ENCODE results near the gene GLUL. TPM values are rescaled to one million over a fixed set of nuclear protein-coding genes. Genes with fewer than 3 reads are reported as not detected.

Gene GLUL
- total RNA-seq, 1 donor from 2014 or later: 175 TPM

DNA sequence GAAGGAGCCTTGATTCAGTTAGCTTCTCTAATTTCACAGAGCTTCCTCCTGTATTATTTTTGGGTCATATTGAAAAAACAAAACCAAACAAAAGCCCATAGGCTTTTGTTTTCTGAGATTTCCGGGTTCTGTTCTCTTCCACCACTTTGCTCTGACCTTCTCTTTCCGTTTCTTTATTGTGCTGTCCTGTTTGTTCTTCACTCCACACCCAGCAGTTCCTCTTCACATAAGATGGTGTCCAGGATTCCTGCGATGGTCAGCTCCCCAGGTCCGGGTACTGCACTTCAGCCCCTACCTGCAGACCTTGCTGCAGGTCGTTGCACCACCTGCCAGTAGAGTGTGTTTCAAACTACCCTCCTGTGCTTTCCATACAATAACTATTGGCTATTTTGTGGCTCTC, 44.6 kb downstream of the GLUL start:
- H3K27me3 ChIP-seq (ENCODE audit: control insufficient read depth, insufficient read depth, low read length): no peaks in the 10 kb centered on the region
- H3K36me3 ChIP-seq (ENCODE audit: control insufficient read depth, insufficient read depth, low read length): no peaks in the 10 kb centered on the region
- DNase-seq (ENCODE audit: low read depth): no peak
- no peak overlapping the region for H3K4me3 ChIP-seq (ENCODE audit: low read depth, low read length)
- TF ChIP-seq, protein P1, sequence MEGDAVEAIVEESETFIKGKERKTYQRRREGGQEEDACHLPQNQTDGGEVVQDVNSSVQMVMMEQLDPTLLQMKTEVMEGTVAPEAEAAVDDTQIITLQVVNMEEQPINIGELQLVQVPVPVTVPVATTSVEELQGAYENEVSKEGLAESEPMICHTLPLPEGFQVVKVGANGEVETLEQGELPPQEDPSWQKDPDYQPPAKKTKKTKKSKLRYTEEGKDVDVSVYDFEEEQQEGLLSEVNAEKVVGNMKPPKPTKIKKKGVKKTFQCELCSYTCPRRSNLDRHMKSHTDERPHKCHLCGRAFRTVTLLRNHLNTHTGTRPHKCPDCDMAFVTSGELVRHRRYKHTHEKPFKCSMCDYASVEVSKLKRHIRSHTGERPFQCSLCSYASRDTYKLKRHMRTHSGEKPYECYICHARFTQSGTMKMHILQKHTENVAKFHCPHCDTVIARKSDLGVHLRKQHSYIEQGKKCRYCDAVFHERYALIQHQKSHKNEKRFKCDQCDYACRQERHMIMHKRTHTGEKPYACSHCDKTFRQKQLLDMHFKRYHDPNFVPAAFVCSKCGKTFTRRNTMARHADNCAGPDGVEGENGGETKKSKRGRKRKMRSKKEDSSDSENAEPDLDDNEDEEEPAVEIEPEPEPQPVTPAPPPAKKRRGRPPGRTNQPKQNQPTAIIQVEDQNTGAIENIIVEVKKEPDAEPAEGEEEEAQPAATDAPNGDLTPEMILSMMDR (IDR thresholded peaks at IDR 0.05; ENCODE audit: insufficient read depth, low read length, poor library complexity, severe bottlenecking): no peak

DNA sequence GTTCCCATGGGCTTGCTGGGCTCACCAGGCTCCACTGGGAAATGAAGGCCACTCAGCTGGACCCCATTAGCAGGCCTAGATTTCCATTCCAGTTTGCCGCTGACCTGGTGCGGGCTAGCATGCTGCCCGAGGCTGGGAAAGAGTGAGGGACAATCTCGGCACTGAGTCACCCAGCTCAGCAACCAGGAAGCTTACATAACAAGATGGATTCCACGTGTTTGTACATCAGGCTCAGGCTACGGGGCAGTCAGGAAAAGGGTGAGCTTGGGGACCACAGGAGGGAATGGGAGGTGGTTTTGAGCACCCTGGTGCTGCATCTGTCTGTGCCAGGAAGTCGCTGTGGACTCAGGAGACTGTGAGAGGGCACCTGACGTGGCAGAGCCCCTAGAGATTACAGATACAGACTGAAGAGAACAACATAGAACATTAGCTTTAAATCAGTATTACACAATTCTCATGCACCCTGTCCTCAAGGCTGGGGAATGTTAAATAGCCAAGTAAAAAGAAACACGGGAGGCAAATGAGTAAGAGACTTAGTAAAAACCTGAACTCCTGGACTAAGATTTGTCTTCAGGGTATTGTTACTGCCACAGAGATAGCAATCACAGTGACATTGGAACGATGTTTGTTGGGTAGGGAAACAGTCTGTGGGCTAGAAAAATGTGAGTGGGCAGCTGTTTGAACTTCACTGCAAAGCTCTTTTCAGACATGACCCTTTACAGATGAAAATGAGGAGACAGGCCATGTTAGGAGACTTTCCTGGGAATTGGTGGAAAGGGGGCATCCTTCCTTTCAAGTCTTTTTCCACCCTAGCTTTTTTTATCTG, 51.1 kb downstream of the GLUL start:
- H3K27me3 ChIP-seq (ENCODE audit: control insufficient read depth, insufficient read depth, low read length): no peaks in the 10 kb centered on the region
- no peak overlapping the region for H3K4me3 ChIP-seq (ENCODE audit: low read depth, low read length)
- DNase-seq (ENCODE audit: low read depth): no peak
- TF ChIP-seq, protein P1 (IDR thresholded peaks at IDR 0.05; ENCODE audit: insufficient read depth, low read length, poor library complexity, severe bottlenecking): no peak
- H3K36me3 ChIP-seq (ENCODE audit: control insufficient read depth, insufficient read depth, low read length): no peaks in the 10 kb centered on the region

DNA sequence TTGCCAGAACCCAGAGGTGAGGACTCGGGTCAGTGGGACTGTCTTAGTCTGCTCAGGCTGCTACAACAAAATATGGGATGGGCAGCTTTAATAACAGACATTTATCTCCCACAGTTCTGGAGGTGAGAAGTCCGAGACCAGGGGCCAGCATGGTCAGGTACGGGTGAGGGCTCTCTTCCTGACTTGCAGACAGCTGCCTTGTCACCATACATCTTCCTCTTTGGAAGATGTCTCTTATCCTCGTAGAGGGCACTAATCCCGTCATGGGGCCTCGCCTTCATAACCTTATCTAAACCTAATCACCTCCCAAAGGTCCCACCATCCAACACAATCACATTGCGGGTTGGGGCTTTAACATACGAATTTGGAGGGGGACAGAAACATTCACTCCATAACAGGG, 51.9 kb downstream of the GLUL start:
- TF ChIP-seq, protein P1 (IDR thresholded peaks at IDR 0.05; ENCODE audit: insufficient read depth, low read length, poor library complexity, severe bottlenecking): no peak
- DNase-seq (ENCODE audit: low read depth): no peak
- H3K36me3 ChIP-seq (ENCODE audit: control insufficient read depth, insufficient read depth, low read length): no peaks in the 10 kb centered on the region
- H3K4me3 ChIP-seq (ENCODE audit: low read depth, low read length): no peak overlapping the region
- H3K27me3 ChIP-seq (ENCODE audit: control insufficient read depth, insufficient read depth, low read length): peaks cover 2% of the 10 kb centered on the region

DNA sequence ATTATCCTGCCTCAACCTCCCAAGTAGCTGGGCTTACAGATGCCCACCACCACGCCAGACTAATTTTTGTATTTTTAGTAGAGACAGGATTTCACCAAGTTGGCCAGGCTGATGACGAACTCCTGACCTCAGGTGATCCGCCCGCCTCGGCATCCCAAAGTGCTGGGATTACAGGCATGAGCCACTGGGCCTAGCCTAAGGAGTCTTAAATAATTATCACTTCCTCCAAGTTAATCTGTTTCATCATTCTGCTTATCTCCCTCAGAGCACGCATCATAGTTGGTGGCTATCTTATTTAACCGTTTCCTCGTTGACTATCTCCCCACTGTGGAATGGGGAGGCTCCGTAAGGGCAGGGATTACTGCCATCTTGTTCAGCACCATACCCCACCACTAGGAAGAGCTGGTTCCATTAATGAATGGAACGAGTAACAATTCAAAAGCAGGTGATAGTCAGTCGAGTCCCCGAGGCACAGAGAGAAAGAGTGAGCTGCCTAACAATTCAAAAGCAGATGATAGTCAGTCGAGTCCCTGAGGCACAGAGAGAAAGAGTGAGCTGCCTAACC, 52.7 kb downstream of the GLUL start:
- TF ChIP-seq, protein P1 (IDR thresholded peaks at IDR 0.05; ENCODE audit: insufficient read depth, low read length, poor library complexity, severe bottlenecking): no peak
- H3K27me3 ChIP-seq (ENCODE audit: control insufficient read depth, insufficient read depth, low read length): peaks cover 4% of the 10 kb centered on the region
- H3K4me3 ChIP-seq (ENCODE audit: low read depth, low read length): no peak overlapping the region
- no peaks in the 10 kb centered on the region for H3K36me3 ChIP-seq (ENCODE audit: control insufficient read depth, insufficient read depth, low read length)
- DNase-seq (ENCODE audit: low read depth): no peak

DNA sequence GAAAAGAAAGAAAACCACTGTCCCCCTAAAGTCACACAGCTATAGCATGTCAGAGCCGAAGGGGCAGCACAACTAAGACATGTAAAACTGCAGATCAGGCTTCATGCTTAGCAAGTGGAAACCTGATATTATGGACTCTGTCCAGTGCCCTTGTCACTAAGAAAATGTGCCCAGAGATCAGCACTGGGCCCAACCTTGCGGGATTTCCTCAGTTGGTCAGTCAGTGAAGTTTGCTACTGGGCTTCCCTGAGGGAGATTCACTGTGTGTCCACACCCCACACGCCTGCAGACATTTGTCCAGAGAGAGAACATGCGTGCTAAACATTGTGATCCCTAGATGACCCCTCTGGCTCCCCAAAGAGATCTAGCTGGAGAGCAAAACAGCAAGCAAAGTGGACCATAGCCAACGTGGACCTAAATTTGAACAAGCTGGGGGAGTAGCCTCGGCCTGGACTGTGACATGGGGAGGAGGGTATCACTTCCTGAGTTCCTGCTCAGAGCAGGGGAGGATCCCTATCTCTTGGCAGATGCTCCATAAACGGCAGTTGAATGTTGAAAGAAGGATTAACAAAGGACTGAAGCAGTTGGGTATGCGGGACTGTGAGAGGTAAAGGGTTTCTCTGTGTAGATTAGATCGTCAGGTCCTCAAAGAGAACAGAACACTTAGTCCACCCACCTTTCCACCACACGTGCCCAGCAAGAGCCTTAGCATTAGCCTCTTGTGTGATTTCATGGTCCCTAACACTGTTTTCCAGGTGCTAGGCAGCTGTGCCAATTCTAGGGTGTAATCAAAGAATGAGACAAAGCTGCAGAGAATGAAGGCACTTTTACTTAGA, 53.6 kb downstream of the GLUL start:
- Histone ChIP-seq H3K27me3 (ENCODE audit: control insufficient read depth, insufficient read depth, low read length) (peaks cover 4% of the 10 kb centered on the region), H3K36me3 (ENCODE audit: control insufficient read depth, insufficient read depth, low read length) (no peaks in the 10 kb centered on the region), H3K4me3 (ENCODE audit: low read depth, low read length) (no peak overlapping the region)
- DNase-seq (ENCODE audit: low read depth): no peak
- TF ChIP-seq, protein P1 (IDR thresholded peaks at IDR 0.05; ENCODE audit: insufficient read depth, low read length, poor library complexity, severe bottlenecking): no peak
